ENCODE results near the gene ERCC1.

ERCC1 gene

GRCh38 chr19:45364696-45365095 lies 59.0 kb downstream of the ERCC1 start:
- DNase-seq (ENCODE audit: low spot score), result no peak

- DNase-seq (ENCODE audit: low spot score), result no peak
Measured at GRCh38 chr19:45363861-45364459, 59.8 kb downstream of the ERCC1 start.

GRCh38 chr19:45362291-45362690 lies 61.4 kb downstream of the ERCC1 start:
- DNase-seq (ENCODE audit: low spot score), result no peak

DNA sequence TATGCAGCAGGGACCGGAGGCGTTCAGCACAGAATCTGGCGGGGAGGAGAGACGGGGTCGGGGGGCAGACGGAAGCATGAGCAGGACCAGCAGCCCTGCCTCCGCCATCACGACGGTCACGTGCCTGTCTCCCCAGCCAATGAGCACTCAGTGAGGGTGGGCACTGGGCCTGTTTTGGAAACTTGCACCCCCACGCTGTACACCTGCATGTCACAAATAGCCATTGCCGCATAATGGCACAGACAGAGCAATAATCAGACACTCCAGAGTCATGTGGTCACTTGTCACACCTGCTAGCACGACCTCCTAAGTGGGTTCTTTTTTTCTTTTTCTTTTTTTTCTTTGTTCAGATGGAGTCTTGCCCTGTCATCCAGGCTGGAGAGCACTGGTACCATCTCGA lies 62.1 kb downstream of the ERCC1 start:
- no peak for DNase-seq (ENCODE audit: low spot score)

- DNase-seq (ENCODE audit: low spot score), result no peak
Measured at GRCh38 chr19:45358213-45358792, 65.4 kb downstream of the ERCC1 start.

- no peak for DNase-seq (ENCODE audit: low spot score)
Measured at GRCh38 chr19:45357445-45357783, 66.3 kb downstream of the ERCC1 start.

Data from LoVo (cell line).